ENCODE data around the gene USH1C.

GRCh38 chr11:17564687-17565042 is 20.4 kb upstream of the USH1C start:
- TF ChIP-seq CTCF (IDR thresholded peaks at IDR 0.05) (no peak), POLR2A (IDR thresholded peaks at IDR 0.05) (no peak), POLR2AphosphoS5 (IDR thresholded peaks at IDR 0.05) (no peak)

All from prostate gland (tissue), 2 donors.